Measurements from ENCODE around the gene GET3. TPM values are rescaled to one million over a fixed set of nuclear protein-coding genes. Genes with fewer than 3 reads are reported as not detected.

The GET3 gene
- total and polyA plus RNA-seq, 2 donors (not counting 3 experiments of a cell fraction or from before 2014, with no cell fraction given): 74.8 to 197 TPM

- dilution Hi-C loops (cut with MboI; ENCODE audit: extremely low pct_ligation_motif_present, low sequenced_read_pairs): no loop called here
- FAIRE-seq: no peak
- no peaks in the 10 kb centered on the region for H3K9me1 ChIP-seq (replicated peaks; ENCODE audit: control insufficient read depth, extremely low read depth, insufficient read depth, low read length)
- POLR2A ChIA-PET: no interaction called here
- no peaks in the 10 kb centered on the region for H3K79me2 ChIP-seq (ENCODE audit: control insufficient read depth, insufficient read depth, low read length)
- no peaks in the 10 kb centered on the region for H4K20me1 ChIP-seq (replicated peaks; ENCODE audit: control insufficient read depth, extremely low read depth, insufficient read depth, low read length)
- H3K9ac ChIP-seq (replicated peaks; ENCODE audit: extremely low read depth, insufficient read depth, low read length): no peak overlapping the region
- intact Hi-C loops (cut with micrococcal nuclease): no loop called here
- H3K27me3 ChIP-seq (ENCODE audit: control insufficient read depth in 2 of 2, insufficient read depth in 2 of 2, low read length in 2 of 2): peaks cover 0 to 7% of the 10 kb centered on the region in 2 experiments
- H3K27ac ChIP-seq (ENCODE audit: insufficient read depth, low read depth, low read length): no peak overlapping the region
- peaks cover 2% of the 10 kb centered on the region for H3K4me1 ChIP-seq (ENCODE audit: control insufficient read depth, extremely low read depth, insufficient read depth, low read length)
- H2AFZ ChIP-seq (ENCODE audit: low read depth, low read length): no peak overlapping the region
- no peak overlapping the region for H3K4me2 ChIP-seq (ENCODE audit: insufficient read depth, low read length)
- no peak for DNase-seq (ENCODE audit: low read depth, low spot score)
- no peak for TF ChIP-seq POLR2AphosphoS5 (IDR thresholded peaks at IDR 0.05; ENCODE audit: insufficient read depth, low read depth, low read length)
- no peak for TF ChIP-seq JUN (IDR thresholded peaks at IDR 0.05; ENCODE audit: borderline replicate concordance, insufficient read depth, insufficient read length, low read depth)
- H3K4me3 ChIP-seq (replicated peaks in 1 of 3; ENCODE audit: insufficient read depth in 1 of 3, low read depth in 1 of 3, low read length in 3 of 3): no peak overlapping the region
- no TSS peak for BruUV-seq (replicated peaks)
- H3K36me3 ChIP-seq (ENCODE audit: control insufficient read depth in 2 of 2, extremely low read depth in 1 of 2, insufficient read depth in 2 of 2, low read length in 2 of 2): peaks cover 0 to 4% of the 10 kb centered on the region in 2 experiments
- CTCF ChIA-PET: interaction anchor here (1.1 to 2.7 kb wide), 3 partner anchors 8 to 14 kb away, joined by 4 to 14 read pairs (median 8); no protein-coding TSS in a partner anchor
- no peaks in the 10 kb centered on the region for H3K9me3 ChIP-seq (replicated peaks; ENCODE audit: control insufficient read depth, insufficient read depth, low read length)
Measured at GRCh38 chr19:12752056-12752781, 14.9 kb downstream of the GET3 start.

DNA sequence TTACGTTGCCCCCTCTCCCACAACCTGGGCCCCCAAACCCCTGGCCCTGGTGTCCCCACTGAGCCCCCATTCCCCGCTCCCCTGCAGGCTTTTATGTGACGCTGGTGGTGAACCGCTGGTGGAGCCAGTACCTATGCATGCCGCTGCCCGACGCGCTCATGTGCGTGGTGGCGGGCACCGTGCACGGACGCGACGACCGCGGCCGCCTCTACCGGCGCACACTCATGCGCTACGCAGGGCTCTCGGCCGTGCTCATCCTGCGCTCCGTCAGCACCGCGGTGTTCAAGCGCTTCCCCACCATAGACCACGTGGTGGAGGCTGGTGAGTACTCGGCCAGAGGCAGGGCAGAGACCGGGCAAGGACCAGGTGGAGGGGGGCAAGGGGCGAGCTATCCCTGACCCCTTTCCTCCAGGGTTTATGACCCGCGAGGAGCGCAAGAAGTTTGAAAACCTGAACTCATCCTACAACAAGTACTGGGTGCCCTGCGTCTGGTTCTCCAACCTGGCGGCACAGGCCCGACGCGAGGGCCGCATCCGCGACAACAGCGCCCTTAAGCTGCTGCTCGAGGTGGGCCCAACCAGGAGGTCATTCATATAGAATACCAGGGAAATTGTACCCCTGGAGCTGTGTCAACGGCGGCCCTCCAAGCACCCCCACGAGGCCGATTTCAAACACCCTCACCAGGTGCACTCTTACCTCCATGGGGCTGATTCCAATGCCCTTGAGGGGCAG is 17.3 kb downstream of the GET3 start:
- H3K4me2 ChIP-seq (ENCODE audit: insufficient read depth, low read length): no peak overlapping the region
- DNase-seq (ENCODE audit: low read depth, low spot score) (no peak), FAIRE-seq (no peak)
- H3K27ac ChIP-seq (ENCODE audit: insufficient read depth, low read depth, low read length): no peak overlapping the region
- peaks cover 2% of the 10 kb centered on the region for H3K4me1 ChIP-seq (ENCODE audit: control insufficient read depth, extremely low read depth, insufficient read depth, low read length)
- intact Hi-C loops (cut with micrococcal nuclease): no loop called here
- POLR2A ChIA-PET: no interaction called here
- H3K9ac ChIP-seq (replicated peaks; ENCODE audit: extremely low read depth, insufficient read depth, low read length): no peak overlapping the region
- dilution Hi-C loops (cut with MboI; ENCODE audit: extremely low pct_ligation_motif_present, low sequenced_read_pairs): no loop called here
- CTCF ChIA-PET: interaction anchor here (1.1 to 2.0 kb wide), 2 partner anchors 11 to 93 kb away, joined by 6 to 10 read pairs; no protein-coding TSS in a partner anchor
- H2AFZ ChIP-seq (ENCODE audit: low read depth, low read length): no peak overlapping the region
- H3K9me1 ChIP-seq (replicated peaks; ENCODE audit: control insufficient read depth, extremely low read depth, insufficient read depth, low read length): no peaks in the 10 kb centered on the region
- no peaks in the 10 kb centered on the region for H4K20me1 ChIP-seq (replicated peaks; ENCODE audit: control insufficient read depth, extremely low read depth, insufficient read depth, low read length)
- H3K36me3 ChIP-seq (ENCODE audit: control insufficient read depth in 2 of 2, extremely low read depth in 1 of 2, insufficient read depth in 2 of 2, low read length in 2 of 2): no peaks in the 10 kb centered on the region
- TF ChIP-seq POLR2A (IDR thresholded peaks at IDR 0.05; ENCODE audit: low read depth, low read length): no peak
- no peak for TF ChIP-seq JUN (IDR thresholded peaks at IDR 0.05; ENCODE audit: borderline replicate concordance, insufficient read depth, insufficient read length, low read depth)
- no peak for TF ChIP-seq FOS (IDR thresholded peaks at IDR 0.05; ENCODE audit: borderline replicate concordance, insufficient read depth, low read length)
- no peak for TF ChIP-seq POLR2AphosphoS5 (IDR thresholded peaks at IDR 0.05; ENCODE audit: insufficient read depth, low read depth, low read length)
- TF ChIP-seq, protein P1, sequence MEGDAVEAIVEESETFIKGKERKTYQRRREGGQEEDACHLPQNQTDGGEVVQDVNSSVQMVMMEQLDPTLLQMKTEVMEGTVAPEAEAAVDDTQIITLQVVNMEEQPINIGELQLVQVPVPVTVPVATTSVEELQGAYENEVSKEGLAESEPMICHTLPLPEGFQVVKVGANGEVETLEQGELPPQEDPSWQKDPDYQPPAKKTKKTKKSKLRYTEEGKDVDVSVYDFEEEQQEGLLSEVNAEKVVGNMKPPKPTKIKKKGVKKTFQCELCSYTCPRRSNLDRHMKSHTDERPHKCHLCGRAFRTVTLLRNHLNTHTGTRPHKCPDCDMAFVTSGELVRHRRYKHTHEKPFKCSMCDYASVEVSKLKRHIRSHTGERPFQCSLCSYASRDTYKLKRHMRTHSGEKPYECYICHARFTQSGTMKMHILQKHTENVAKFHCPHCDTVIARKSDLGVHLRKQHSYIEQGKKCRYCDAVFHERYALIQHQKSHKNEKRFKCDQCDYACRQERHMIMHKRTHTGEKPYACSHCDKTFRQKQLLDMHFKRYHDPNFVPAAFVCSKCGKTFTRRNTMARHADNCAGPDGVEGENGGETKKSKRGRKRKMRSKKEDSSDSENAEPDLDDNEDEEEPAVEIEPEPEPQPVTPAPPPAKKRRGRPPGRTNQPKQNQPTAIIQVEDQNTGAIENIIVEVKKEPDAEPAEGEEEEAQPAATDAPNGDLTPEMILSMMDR (IDR thresholded peaks at IDR 0.05; ENCODE audit: extremely low read depth in 1 of 2, insufficient read depth in 1 of 2, low read depth in 1 of 2, low read length in 2 of 2): no peak
- no peak for TF ChIP-seq EZH2 (IDR thresholded peaks at IDR 0.05; ENCODE audit: borderline replicate concordance, low read depth, low read length, severe bottlenecking)
- H3K79me2 ChIP-seq (ENCODE audit: control insufficient read depth, insufficient read depth, low read length): no peaks in the 10 kb centered on the region
- peaks cover 0 to 7% of the 10 kb centered on the region in 2 experiments for H3K27me3 ChIP-seq (ENCODE audit: control insufficient read depth in 2 of 2, insufficient read depth in 2 of 2, low read length in 2 of 2)
- no TSS peak for BruUV-seq (replicated peaks)
- no peaks in the 10 kb centered on the region for H3K9me3 ChIP-seq (replicated peaks; ENCODE audit: control insufficient read depth, insufficient read depth, low read length)
- no peak overlapping the region for H3K4me3 ChIP-seq (replicated peaks in 1 of 3; ENCODE audit: insufficient read depth in 1 of 3, low read depth in 1 of 3, low read length in 3 of 3)

Data from endothelial cell of umbilical vein (primary cell).